Measurements from ENCODE around the gene ZNF222. TPM values are rescaled to one million over a fixed set of nuclear protein-coding genes. Genes with fewer than 3 reads are reported as not detected.
A peak's percentile ranks its signal among the peaks of the same experiment; 100 is the strongest.

Gene ZNF222
- polyA plus RNA-seq, 3 donors, result 1.0 to 1.5 (median 1.1) TPM

DNA sequence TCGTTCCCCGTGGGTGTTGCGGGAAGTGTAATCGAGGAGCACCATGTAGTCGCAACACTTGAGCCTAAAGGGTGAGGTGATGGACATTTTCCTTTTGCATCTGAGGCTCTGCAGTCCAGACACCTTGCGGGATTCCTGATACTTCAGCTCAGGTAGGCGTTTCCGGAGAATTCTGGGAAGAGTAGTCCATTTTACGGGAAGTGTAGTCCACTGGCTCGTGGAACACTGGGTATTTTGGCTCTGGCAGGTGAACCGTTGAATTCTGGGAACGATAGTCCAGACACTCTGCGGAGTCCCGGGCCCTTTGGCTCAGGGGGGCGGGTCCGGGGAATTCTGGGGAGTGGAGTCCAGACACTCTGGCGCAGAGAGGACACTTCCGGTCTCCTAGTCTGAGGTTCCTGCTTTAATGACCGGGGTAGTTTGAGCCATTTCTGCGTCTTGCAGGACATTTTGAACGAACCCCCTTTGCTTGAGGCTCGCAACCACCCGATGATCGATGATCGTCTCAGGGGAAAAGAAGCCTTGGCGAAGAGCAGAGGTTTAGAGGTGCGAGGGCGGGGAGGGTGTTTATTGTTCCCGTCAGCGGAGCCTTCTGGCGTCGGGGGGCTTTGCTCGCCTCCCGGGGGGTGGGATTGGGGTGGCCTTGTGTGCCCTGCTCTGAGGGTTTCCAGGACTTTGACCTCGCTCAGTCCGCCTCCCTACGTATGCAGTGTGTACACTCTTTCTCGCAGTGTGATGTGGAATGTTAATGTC is 26.6 kb downstream of the ZNF222 start, which contains the start of gene ZNF223:
Gene ZNF223 (plus strand): TSS at position 387 of the 753 bp plus-strand sequence. CDS start 3,141 bp downstream, outside the sequence.
- Histone ChIP-seq H3K9ac (ENCODE audit: insufficient read depth, low read length, poor library complexity, severe bottlenecking) (peak within 1 kb of the TSS; percentile 71), H3K27me3 (ENCODE audit: control insufficient read depth in 2 of 2, insufficient read depth in 2 of 2, low read length in 2 of 2) (peaks cover 0 to 3% of the 10 kb centered on the region in 2 donors), H3K4me3 (replicated peaks in 1 of 3; ENCODE audit: low read depth in 2 of 3, low read length in 3 of 3) (peak within 1 kb of the TSS; percentile 88 to 92 (median 88)), H3K27ac (ENCODE audit: low read depth in 1 of 2, low read length in 2 of 2) (peak within 1 kb of the TSS; percentile 14 to 59), H4K20me1 (ENCODE audit: insufficient read depth, low read length) (no peaks in the 10 kb centered on the region), H3K4me1 (ENCODE audit: control insufficient read depth in 1 of 2, insufficient read depth in 2 of 2, low read length in 2 of 2) (peaks cover 16 to 18% of the 10 kb centered on the region in 2 donors), H3K79me2 (ENCODE audit: insufficient read depth, low read length) (no peaks in the 10 kb centered on the region), H3K4me2 (replicated peaks; ENCODE audit: extremely low read depth, low read length, poor library complexity, severe bottlenecking) (peak within 1 kb of the TSS; percentile 87), H2AFZ (ENCODE audit: insufficient read depth, low read depth, low read length, poor library complexity, severe bottlenecking) (peak within 1 kb of the TSS; percentile 86), H3K36me3 (replicated peaks in 1 of 2; ENCODE audit: control insufficient read depth in 1 of 2, insufficient read depth in 2 of 2, low read length in 2 of 2) (peaks cover 4 to 20% of the 10 kb centered on the region in 2 donors), H3K9me3 (replicated peaks in 1 of 2; ENCODE audit: control insufficient read depth in 1 of 2, insufficient read depth in 1 of 2, low read length in 2 of 2) (peaks cover 28 to 32% of the 10 kb centered on the region in 2 donors)
- under 1% methylated on average over 26 of the region's 38 CpGs for WGBS (ENCODE audit: insufficient coverage)
- Mint-ChIP-seq H3K27me3 (ENCODE audit: low read depth in 3 of 3) (peaks cover 5 to 11% (median 5%) of the 10 kb centered on the region in 3 donors), H3K27ac (peak within 1 kb of the TSS; percentile 75 to 93 (median 86)), H3K36me3 (peaks cover 21 to 30% of the 10 kb centered on the region in 2 donors), H3K4me1 (peaks cover 25% of the 10 kb centered on the region), H3K4me3 (peak within 1 kb of the TSS; percentile 96 to 98), H3K9me3 (peaks cover 38 to 60% (median 50%) of the 10 kb centered on the region in 7 donors)
- intact Hi-C loops (cut with micrococcal nuclease), result no loop called here
- TF ChIP-seq, protein P1, sequence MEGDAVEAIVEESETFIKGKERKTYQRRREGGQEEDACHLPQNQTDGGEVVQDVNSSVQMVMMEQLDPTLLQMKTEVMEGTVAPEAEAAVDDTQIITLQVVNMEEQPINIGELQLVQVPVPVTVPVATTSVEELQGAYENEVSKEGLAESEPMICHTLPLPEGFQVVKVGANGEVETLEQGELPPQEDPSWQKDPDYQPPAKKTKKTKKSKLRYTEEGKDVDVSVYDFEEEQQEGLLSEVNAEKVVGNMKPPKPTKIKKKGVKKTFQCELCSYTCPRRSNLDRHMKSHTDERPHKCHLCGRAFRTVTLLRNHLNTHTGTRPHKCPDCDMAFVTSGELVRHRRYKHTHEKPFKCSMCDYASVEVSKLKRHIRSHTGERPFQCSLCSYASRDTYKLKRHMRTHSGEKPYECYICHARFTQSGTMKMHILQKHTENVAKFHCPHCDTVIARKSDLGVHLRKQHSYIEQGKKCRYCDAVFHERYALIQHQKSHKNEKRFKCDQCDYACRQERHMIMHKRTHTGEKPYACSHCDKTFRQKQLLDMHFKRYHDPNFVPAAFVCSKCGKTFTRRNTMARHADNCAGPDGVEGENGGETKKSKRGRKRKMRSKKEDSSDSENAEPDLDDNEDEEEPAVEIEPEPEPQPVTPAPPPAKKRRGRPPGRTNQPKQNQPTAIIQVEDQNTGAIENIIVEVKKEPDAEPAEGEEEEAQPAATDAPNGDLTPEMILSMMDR (IDR thresholded peaks at IDR 0.05), result no peak
- DNase-seq, result peak; percentile 61 to 82 (median 63)

DNA sequence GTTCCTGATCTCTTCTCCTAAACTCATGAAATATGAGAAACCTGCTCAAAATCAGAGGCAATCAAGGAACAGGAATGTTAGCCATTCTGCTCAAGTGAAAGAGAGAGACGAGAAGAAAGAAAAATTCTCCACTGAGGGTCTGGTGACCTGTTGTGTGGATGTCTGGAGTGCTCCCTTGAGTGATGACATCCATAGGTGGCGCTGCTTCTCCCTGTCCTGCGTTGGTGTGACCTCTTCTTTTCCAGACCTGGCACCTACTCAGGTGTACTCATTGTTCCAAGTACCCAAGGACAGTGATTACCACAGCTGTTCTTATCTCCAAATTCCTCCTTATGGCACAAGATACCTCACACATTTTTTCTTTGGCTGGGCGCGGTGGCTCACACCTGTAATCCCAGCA is 30.7 kb downstream of the ZNF222 start:
- H3K36me3 ChIP-seq (replicated peaks in 1 of 2; ENCODE audit: control insufficient read depth in 1 of 2, insufficient read depth in 2 of 2, low read length in 2 of 2), result peaks cover 25 to 59% of the 10 kb centered on the region in 2 donors
- no peak overlapping the region for H3K9ac ChIP-seq (ENCODE audit: insufficient read depth, low read length, poor library complexity, severe bottlenecking)
- Mint-ChIP-seq H3K4me1 (peaks cover 20% of the 10 kb centered on the region), H3K27ac (no peak overlapping the region), H3K36me3 (peaks cover 42 to 58% of the 10 kb centered on the region in 2 donors), H3K9me3 (peaks cover 50 to 72% (median 54%) of the 10 kb centered on the region in 7 donors), H3K27me3 (ENCODE audit: low read depth in 3 of 3) (peaks cover 0 to 5% (median 0%) of the 10 kb centered on the region in 3 donors), H3K4me3 (no peak overlapping the region)
- TF ChIP-seq, protein P1 (IDR thresholded peaks at IDR 0.05), result no peak
- H3K79me2 ChIP-seq (ENCODE audit: insufficient read depth, low read length), result no peaks in the 10 kb centered on the region
- no peak overlapping the region for H3K27ac ChIP-seq (ENCODE audit: low read depth in 1 of 2, low read length in 2 of 2)
- no peak for DNase-seq
- H2AFZ ChIP-seq (ENCODE audit: insufficient read depth, low read depth, low read length, poor library complexity, severe bottlenecking), result no peak overlapping the region
- no peaks in the 10 kb centered on the region for H3K27me3 ChIP-seq (ENCODE audit: control insufficient read depth in 2 of 2, insufficient read depth in 2 of 2, low read length in 2 of 2)
- no peak overlapping the region for H3K4me3 ChIP-seq (replicated peaks in 1 of 3; ENCODE audit: low read depth in 2 of 3, low read length in 3 of 3)
- 100% methylated on average over 3 of the region's 5 CpGs for WGBS (ENCODE audit: insufficient coverage)
- intact Hi-C loops (cut with micrococcal nuclease), result no loop called here
- H3K4me1 ChIP-seq (ENCODE audit: control insufficient read depth in 1 of 2, insufficient read depth in 2 of 2, low read length in 2 of 2), result peaks cover 13 to 15% of the 10 kb centered on the region in 2 donors
- H3K4me2 ChIP-seq (replicated peaks; ENCODE audit: extremely low read depth, low read length, poor library complexity, severe bottlenecking), result no peak overlapping the region
- peaks cover 54 to 59% of the 10 kb centered on the region in 2 donors for H3K9me3 ChIP-seq (replicated peaks in 1 of 2; ENCODE audit: control insufficient read depth in 1 of 2, insufficient read depth in 1 of 2, low read length in 2 of 2)
- no peaks in the 10 kb centered on the region for H4K20me1 ChIP-seq (ENCODE audit: insufficient read depth, low read length)

Measured in CD14-positive monocyte (primary cell).